B cell (primary cell): ENCODE measurements around the gene CBARP. TPM values are rescaled to one million over a fixed set of nuclear protein-coding genes. Genes with fewer than 3 reads are reported as not detected.

Source experiments
- ATAC-seq: fragments of 200-7000 bp; cut with Tn5 transposase; one replicate; pipeline ENCODE4 v1.10.0; 2021; ENCODE audit warnings: low read depth, mild to moderate bottlenecking, moderate number of reproducible peaks, moderate library complexity
- CTCF ChIA-PET: fragments of 350-600 bp; sonication (Branson Sonifier 250); formaldehyde crosslinking; loops from one replicate; lab custom pipeline; 2021; ENCODE audit warnings: antibody characterized with exemption, inconsistent platforms; lab: Charles Lee
- POLR2A ChIA-PET: fragments of 350-600 bp; sonication (Branson Sonifier 250); formaldehyde crosslinking; loops from one replicate; lab custom pipeline; 2021; ENCODE audit warnings: antibody characterized with exemption; lab: Charles Lee
- DNase-seq: peaks from one replicate; pipeline ENCODE4 v3.0.0; 2013
- H2AFZ ChIP-seq: 2 replicates; pipeline ENCODE4 v1.6.1; 2012; ENCODE audit warnings: mild to moderate bottlenecking, low read depth, low read length; ENCODE audit not compliant: insufficient read depth, poor library complexity, severe bottlenecking
- H3K27ac ChIP-seq, 2 donors: 1 replicate in 1 of 2; 2 replicates in 1 of 2; pipeline ENCODE4 v1.5.1; 2012 to 2013; ENCODE audit warnings: low read length in 2 of 2, mild to moderate bottlenecking in 2 of 2, moderate library complexity in 1 of 2
- H3K27me3 ChIP-seq, 4 experiments: fragments of 200-600 bp in 1 of 4; sonication (generic) in 1 of 4; replicated peaks in 1 of 4; 1 replicate in 2 of 4; 2 replicates in 2 of 4; pipeline versions ENCODE4 v1.6.1 to v1.7.0; 2013 to 2016; ENCODE audit warnings: low read length in 3 of 4, mild to moderate bottlenecking in 2 of 4, mixed read lengths in 1 of 4, moderate library complexity in 1 of 4; ENCODE audit not compliant: insufficient read depth in 4 of 4, control insufficient read depth in 3 of 4; ENCODE audit errors: control extremely low read depth in 1 of 4
- H3K36me3 ChIP-seq, 2 experiments: replicated peaks in 1 of 2; 1 replicate in 1 of 2; 2 replicates in 1 of 2; pipeline versions ENCODE4 v1.6.1 to v1.7.1; 2013; ENCODE audit warnings: low read length in 1 of 2; ENCODE audit not compliant: insufficient read depth in 2 of 2, control insufficient read depth in 1 of 2; ENCODE audit errors: control extremely low read depth in 1 of 2, extremely low read depth in 1 of 2
- H3K4me1 ChIP-seq, 2 donors: fragments of 200-600 bp in 1 of 2; sonication (generic) in 1 of 2; 1 replicate in 1 of 2; 2 replicates in 1 of 2; pipeline versions ENCODE4 v1.5.1 to v1.6.1; 2013 to 2017; ENCODE audit warnings: low read length in 2 of 2; ENCODE audit not compliant: control insufficient read depth in 2 of 2, insufficient read depth in 2 of 2
- H3K4me2 ChIP-seq: replicated peaks from 2 replicates; pipeline ENCODE3; 2012; ENCODE audit warnings: mild to moderate bottlenecking, low read depth, low read length; ENCODE audit not compliant: poor library complexity, severe bottlenecking
- H3K4me3 ChIP-seq, 5 experiments: fragments of 200-600 bp in 1 of 5; sonication (generic) in 1 of 5; 1 replicate in 3 of 5; 2 replicates in 2 of 5; pipeline versions ENCODE4 v1.5.1 to v1.7.0; 2011 to 2016; ENCODE audit warnings: low read length in 4 of 5, mild to moderate bottlenecking in 4 of 5, low read depth in 2 of 5, control low read depth in 1 of 5, moderate library complexity in 1 of 5; ENCODE audit not compliant: insufficient read depth in 1 of 5; ENCODE audit errors: control extremely low read depth in 1 of 5, extremely low read depth in 1 of 5
- H3K79me2 ChIP-seq: fragments of 200-600 bp; sonication (generic); one replicate; pipeline ENCODE4 v1.6.0; 2016; ENCODE audit warnings: low read length; ENCODE audit not compliant: control insufficient read depth, insufficient read depth
- H3K9ac ChIP-seq: fragments of 200-600 bp; sonication (generic); 2 replicates; pipeline ENCODE4 v1.6.1; 2017; ENCODE audit warnings: mild to moderate bottlenecking, low read length, moderate library complexity
- H3K9me3 ChIP-seq, 3 donors: one replicate each; pipeline versions ENCODE4 v1.6.1 to v1.7.1; 2013; ENCODE audit warnings: low read length in 2 of 3; ENCODE audit not compliant: control insufficient read depth in 2 of 3, insufficient read depth in 1 of 3; ENCODE audit errors: control extremely low read depth in 1 of 3
- H4K20me1 ChIP-seq: 2 replicates; pipeline ENCODE4 v1.6.0; 2012; ENCODE audit warnings: mild to moderate bottlenecking, low read length; ENCODE audit not compliant: insufficient read depth, control insufficient read depth, poor library complexity, severe bottlenecking
- H3K27ac Mint-ChIP-seq: one replicate; pipeline ENCODE4 v1.8.0; 2021; ENCODE audit warnings: mixed read lengths
- H3K27me3 Mint-ChIP-seq: one replicate; pipeline ENCODE4 v1.8.0; 2021; ENCODE audit warnings: mixed read lengths
- H3K4me1 Mint-ChIP-seq: one replicate; pipeline ENCODE4 v1.8.0; 2021; ENCODE audit warnings: mixed read lengths
- H3K4me3 Mint-ChIP-seq: one replicate; pipeline ENCODE4 v1.8.0; 2021; ENCODE audit warnings: mixed read lengths
- H3K9me3 Mint-ChIP-seq: one replicate; pipeline ENCODE4 v1.8.0; 2022; ENCODE audit warnings: mixed read lengths; ENCODE audit not compliant: insufficient read depth
- CTCF ChIP-seq: fragments of 200-600 bp; IDR thresholded peaks from one replicate; pipeline ENCODE4 v1.8.0; 2022; ENCODE audit warnings: antibody characterized with exemption, mild to moderate bottlenecking
- EZH2 ChIP-seq: IDR thresholded peaks from 2 replicates; pipeline ENCODE4 v1.6.1; 2012; ENCODE audit warnings: borderline replicate concordance, low read depth, mild to moderate bottlenecking, moderate library complexity, low read length; ENCODE audit not compliant: insufficient read depth, poor library complexity, severe bottlenecking
- WGBS: methylation state at CpG from one replicate; pipeline ENCODE4 v1.1.5; 2013; ENCODE audit warnings: missing lambda C conversion rate; ENCODE audit not compliant: insufficient coverage; 5-methylcytosine and 5-hydroxymethylcytosine counted together
- intact Hi-C: fragments of 100-400 bp; cut with micrococcal nuclease; formaldehyde crosslinking; loops from one replicate; pipeline ENCODE4 v1.10.0; 2022
- polyA plus RNA-seq: library from polyadenylated mRNA; depleted of rRNA; stranded (reverse); fragments of >200 nt; gene quantifications from 2 replicates; pipeline ENCODE4 v1.2.3, GENCODE V29; 2012
- total RNA-seq, 2 donors: library from RNA; stranded (reverse); fragments of 120-200 nt in 1 of 2; gene quantifications; 1 replicate in 1 of 2; 2 replicates in 1 of 2; pipeline versions ENCODE4 v1.2.3 to v1.2.4, GENCODE V29; 2013 to 2022

CBARP gene
- total and polyA plus RNA-seq, 2 donors (not counting 1 experiment from before 2014, with no cell fraction given) = not detected

- Histone ChIP-seq H3K79me2 (peaks cover 8% of the 10 kb centered on the region), H2AFZ (no peak overlapping the region), H4K20me1 (peaks cover 15% of the 10 kb centered on the region), H3K4me3 (no peak overlapping the region), H3K4me2 (no peak overlapping the region), H3K4me1 (peaks cover 9 to 10% of the 10 kb centered on the region in 2 donors), H3K9me3 (peaks cover 0 to 8% (median 0%) of the 10 kb centered on the region in 3 donors), H3K27me3 (peaks cover 0 to 50% (median 20%) of the 10 kb centered on the region in 4 experiments), H3K9ac (no peak overlapping the region), H3K27ac (no peak overlapping the region), H3K36me3 (peaks cover 0 to 7% of the 10 kb centered on the region in 2 experiments)
- intact Hi-C loops = no loop called here
- POLR2A ChIA-PET = no interaction called here
- Mint-ChIP-seq H3K4me1 (peaks cover 22% of the 10 kb centered on the region), H3K27ac (no peak overlapping the region), H3K27me3 (peaks cover 21% of the 10 kb centered on the region), H3K4me3 (peak overlapping the region; percentile 46), H3K9me3 (no peaks in the 10 kb centered on the region)
- ATAC-seq = no peak
- peak; percentile 28 for DNase-seq
- CTCF ChIA-PET = interaction anchor here (1.3 kb wide), 1 partner anchor 40 kb away, joined by 4 read pairs; no protein-coding TSS in a partner anchor
- WGBS = 80% methylated on average over 20 of the region's 20 CpGs
- no peak for TF ChIP-seq CTCF
- TF ChIP-seq EZH2 = no peak
These were observed 46.6 kb upstream of the CBARP start for GRCh38 chr19:1284293-1284978.

DNA sequence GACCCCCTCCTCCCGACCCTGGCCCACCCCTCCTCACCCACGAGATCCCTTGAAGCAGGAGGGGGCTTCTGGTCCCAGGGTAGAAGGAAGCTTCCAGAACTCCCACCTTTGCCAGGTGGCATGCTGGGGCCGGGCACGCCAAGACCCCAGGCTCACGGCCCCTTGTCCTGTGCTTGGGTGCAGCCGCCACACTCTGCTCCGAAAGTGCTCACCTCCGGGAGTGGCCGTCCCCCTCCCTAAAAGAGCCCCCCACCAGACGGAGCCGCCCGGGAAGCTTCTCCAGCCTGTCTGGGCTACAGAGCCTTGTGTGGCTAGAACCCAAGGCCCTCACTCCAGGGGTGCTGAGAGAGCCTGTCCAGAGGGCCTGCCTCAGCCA lies 46.1 kb upstream of the CBARP start:
- DNase-seq (no peak), ATAC-seq (no peak)
- no peak overlapping the region for H3K9ac ChIP-seq
- no peak overlapping the region for H3K4me3 ChIP-seq
- peaks cover 20% of the 10 kb centered on the region for H4K20me1 ChIP-seq
- H3K4me2 ChIP-seq = no peak overlapping the region
- Mint-ChIP-seq H3K4me3 (no peak overlapping the region), H3K4me1 (peaks cover 24% of the 10 kb centered on the region), H3K27me3 (peaks cover 17% of the 10 kb centered on the region), H3K9me3 (no peaks in the 10 kb centered on the region), H3K27ac (no peak overlapping the region)
- intact Hi-C loops = no loop called here
- ChIA-PET POLR2A (no interaction called here), CTCF (interaction anchor here (1.3 kb wide), 1 partner anchor 39 kb away, joined by 4 read pairs; no protein-coding TSS in a partner anchor)
- no peak overlapping the region for H2AFZ ChIP-seq
- TF ChIP-seq CTCF (no peak), EZH2 (no peak)
- peaks cover 0 to 12% of the 10 kb centered on the region in 2 experiments for H3K36me3 ChIP-seq
- peaks cover 13% of the 10 kb centered on the region for H3K79me2 ChIP-seq
- peaks cover 10 to 11% of the 10 kb centered on the region in 2 donors for H3K4me1 ChIP-seq
- H3K27ac ChIP-seq = no peak overlapping the region
- H3K9me3 ChIP-seq = peaks cover 0 to 8% (median 0%) of the 10 kb centered on the region in 3 donors
- peaks cover 0 to 47% (median 19%) of the 10 kb centered on the region in 4 experiments for H3K27me3 ChIP-seq
- WGBS = 87% methylated on average over 12 of the region's 12 CpGs
